HPDE6-E6E7 (cell line): ENCODE results near the gene RSPH10B2.
"Not testable (repeated sequence)": the region's sequence is repeated elsewhere in the genome, so short reads cannot be mapped to it uniquely, and the experiment has no call there.

Experiments
- DNase-seq: peaks from one replicate; pipeline ENCODE4 v3.0.0; 2011; ENCODE audit warnings: missing footprints; ENCODE audit errors: extremely low spot score

The RSPH10B2 gene

GRCh38 chr7:6789353-6789752 is 35.5 kb downstream of the RSPH10B2 start:
- not testable (repeated sequence) for DNase-seq

- not testable (repeated sequence) for DNase-seq
Measured at GRCh38 chr7:6792113-6792872, 38.4 kb downstream of the RSPH10B2 start.

GRCh38 chr7:6794276-6794675 is 40.4 kb downstream of the RSPH10B2 start:
- not testable (repeated sequence) for DNase-seq

- DNase-seq = not testable (repeated sequence)
Measured at GRCh38 chr7:6797218-6797617, 43.3 kb downstream of the RSPH10B2 start.

- DNase-seq = not testable (repeated sequence)
Measured at GRCh38 chr7:6798047-6798446, 44.1 kb downstream of the RSPH10B2 start.

- not testable (repeated sequence) for DNase-seq
Measured at GRCh38 chr7:6799887-6800286, 46.0 kb downstream of the RSPH10B2 start.

- not testable (repeated sequence) for DNase-seq
Measured at GRCh38 chr7:6800331-6800730, 46.4 kb downstream of the RSPH10B2 start.

- DNase-seq = not testable (repeated sequence)
Measured at GRCh38 chr7:6807393-6807918, 53.6 kb downstream of the RSPH10B2 start.

GRCh38 chr7:6807959-6808358 is 54.1 kb downstream of the RSPH10B2 start:
- not testable (repeated sequence) for DNase-seq

- not testable (repeated sequence) for DNase-seq
Measured at GRCh38 chr7:6813011-6813410, 59.1 kb downstream of the RSPH10B2 start.

GRCh38 chr7:6815470-6815869 is 61.6 kb downstream of the RSPH10B2 start:
- not testable (repeated sequence) for DNase-seq

- not testable (repeated sequence) for DNase-seq
Measured at GRCh38 chr7:6821622-6822021, 67.7 kb downstream of the RSPH10B2 start.

- DNase-seq = not testable (repeated sequence)
Measured at GRCh38 chr7:6825236-6826125, 71.6 kb downstream of the RSPH10B2 start.

- not testable (repeated sequence) for DNase-seq
Measured at GRCh38 chr7:6826151-6826550, 72.2 kb downstream of the RSPH10B2 start, which contains the start of gene CCZ1B. Gene CCZ1B (minus strand): TSS chr7:6826275. CDS start chr7:6826197, 78 bp downstream.

GRCh38 chr7:6827180-6827579 is 73.3 kb downstream of the RSPH10B2 start:
- not testable (repeated sequence) for DNase-seq

- DNase-seq = not testable (repeated sequence)
Measured at GRCh38 chr7:6829616-6830015, 75.7 kb downstream of the RSPH10B2 start.

- not testable (repeated sequence) for DNase-seq
Measured at GRCh38 chr7:6830026-6830425, 76.1 kb downstream of the RSPH10B2 start.

GRCh38 chr7:6831018-6831725 is 77.3 kb downstream of the RSPH10B2 start:
- DNase-seq = no peak

- DNase-seq = no peak
Measured at GRCh38 chr7:6833636-6834035, 79.7 kb downstream of the RSPH10B2 start.

- not testable (repeated sequence) for DNase-seq
Measured at GRCh38 chr7:6835521-6835920, 81.6 kb downstream of the RSPH10B2 start.

- DNase-seq = not testable (repeated sequence)
Measured at GRCh38 chr7:6837081-6837480, 83.2 kb downstream of the RSPH10B2 start.
